K562 (cell line): ENCODE data around the gene PTGES3L.

Source experiments
- GABPA ChIP-seq: fragments of 200-800 bp; sonication (Bioruptor generic); conservative IDR thresholded peaks from 2 replicates; pipeline ENCODE4 v1.6.1; 2016; ENCODE audit warnings: low read depth, missing genetic modification characterization, missing compliant biosample characterization
- GATA2 ChIP-seq: sonication (generic); formaldehyde crosslinking; IDR thresholded peaks from 2 replicates; pipeline ENCODE4 v1.4.0; 2020; ENCODE audit warnings: mild to moderate bottlenecking, missing genetic modification reagents
- KDM1A ChIP-seq, 2 experiments: fragments of 450-650 bp; IDR thresholded peaks; 2 replicates each; pipeline ENCODE4 v1.6.1; 2016; ENCODE audit warnings: mild to moderate bottlenecking in 2 of 2
- NFE2L1 ChIP-seq: fragments of 450-650 bp; IDR thresholded peaks from 2 replicates; pipeline ENCODE4 v1.6.1; 2016; ENCODE audit warnings: missing genetic modification characterization, low read depth, mild to moderate bottlenecking, missing compliant biosample characterization, moderate library complexity, borderline replicate concordance
- SPI1 ChIP-seq: IDR thresholded peaks from 2 replicates; pipeline ENCODE4 v1.6.1; 2011; ENCODE audit warnings: low read depth, low read length, control low read depth, borderline replicate concordance
- TCF7L2 ChIP-seq: fragments of 150-350 bp; IDR thresholded peaks from 2 replicates; pipeline ENCODE4 v1.6.1; 2016; ENCODE audit warnings: low read depth, mild to moderate bottlenecking, low read length, moderate library complexity

GRCh38 chr17:42992872-42993271 lies 13.0 kb upstream of the PTGES3L start:
- TF ChIP-seq SPI1 (no peak), GABPA (tag) (no peak), TCF7L2 (no peak), NFE2L1 (tag) (no peak), KDM1A (IDR thresholded peaks at IDR 0.05) (no peak), GATA2 (no peak)
